ENCODE results near the gene CLEC2L.

- no peak for TF ChIP-seq CTCF (IDR thresholded peaks at IDR 0.05; ENCODE audit: insufficient read depth, low read length, poor library complexity, severe bottlenecking)
- TF ChIP-seq EZH2phosphoT487 (conservative IDR thresholded peaks at IDR 0.05; ENCODE audit: low read length): no peak
Observed at GRCh38 chr7:139562961-139563565, 39.6 kb downstream of the CLEC2L start.
